HEK293T (cell line): ENCODE data around the gene KIF19.

Experiments
- CTCF ChIA-PET: fragments of 350-600 bp; formaldehyde crosslinking; extraction: SDS; loops from one replicate; lab custom pipeline; 2021; ENCODE audit warnings: antibody characterized with exemption, inconsistent platforms; lab: Yijun Ruan, JAX
- POLR2A ChIA-PET: fragments of 350-600 bp; formaldehyde crosslinking; extraction: SDS; loops from one replicate; lab custom pipeline; 2020; ENCODE audit warnings: antibody characterized with exemption, inconsistent platforms; lab: Yijun Ruan, JAX
- DNase-seq: peaks from one replicate; pipeline ENCODE4 v3.0.0; 2012; ENCODE audit warnings: mixed read lengths; ENCODE audit errors: extremely low spot score
- ARNT ChIP-seq: fragments of 450-650 bp; IDR thresholded peaks from 2 replicates; pipeline ENCODE4 v1.6.1; 2017; ENCODE audit warnings: mild to moderate bottlenecking
- BHLHE40 ChIP-seq: fragments of 450-650 bp; IDR thresholded peaks from 2 replicates; pipeline ENCODE4 v1.6.1; 2016; ENCODE audit warnings: mild to moderate bottlenecking, moderate library complexity, borderline replicate concordance
- CTBP1 ChIP-seq: fragments of 450-650 bp; IDR thresholded peaks from 2 replicates; pipeline ENCODE4 v1.6.1; 2016; ENCODE audit warnings: borderline replicate concordance
- ELF4 ChIP-seq: fragments of 450-650 bp; IDR thresholded peaks from 2 replicates; pipeline ENCODE4 v1.6.1; 2017; ENCODE audit warnings: antibody characterized with exemption
- FOXA1 ChIP-seq: fragments of 450-650 bp; IDR thresholded peaks from 2 replicates; pipeline ENCODE4 v1.6.1; 2016; ENCODE audit warnings: mild to moderate bottlenecking
- FOXK2 ChIP-seq: fragments of 450-650 bp; IDR thresholded peaks from 2 replicates; pipeline ENCODE4 v1.6.1; 2016; ENCODE audit warnings: mild to moderate bottlenecking
- FOXM1 ChIP-seq: fragments of 450-650 bp; IDR thresholded peaks from 2 replicates; pipeline ENCODE4 v1.6.1; 2017; ENCODE audit warnings: mild to moderate bottlenecking, borderline replicate concordance
- HDGF ChIP-seq: fragments of 450-650 bp; IDR thresholded peaks from 2 replicates; pipeline ENCODE4 v1.6.1; 2017; ENCODE audit warnings: antibody characterized with exemption, borderline replicate concordance
- L3MBTL2 ChIP-seq: fragments of 450-650 bp; conservative IDR thresholded peaks from 2 replicates; pipeline ENCODE4 v1.6.1; 2016; ENCODE audit warnings: mild to moderate bottlenecking
- LEF1 ChIP-seq: fragments of 450-650 bp; IDR thresholded peaks from 2 replicates; pipeline ENCODE4 v1.6.1; 2017; ENCODE audit warnings: mild to moderate bottlenecking, borderline replicate concordance
- NFRKB ChIP-seq: fragments of 450-650 bp; IDR thresholded peaks from 2 replicates; pipeline ENCODE4 v1.6.1; 2016; ENCODE audit warnings: mild to moderate bottlenecking, moderate library complexity
- PKNOX1 ChIP-seq: fragments of 450-650 bp; IDR thresholded peaks from 2 replicates; pipeline ENCODE4 v1.6.1; 2016
- SP1 ChIP-seq: fragments of 450-650 bp; IDR thresholded peaks from 2 replicates; pipeline ENCODE4 v1.6.1; 2017
- SUZ12 ChIP-seq: fragments of 450-650 bp; IDR thresholded peaks from 2 replicates; pipeline ENCODE4 v1.6.1; 2016; ENCODE audit warnings: mild to moderate bottlenecking
- TARDBP ChIP-seq: fragments of 450-650 bp; IDR thresholded peaks from 2 replicates; pipeline ENCODE4 v1.6.1; 2016
- ZNF384 ChIP-seq: fragments of 450-650 bp; IDR thresholded peaks from 2 replicates; pipeline ENCODE4 v1.6.1; 2016

The KIF19 gene

GRCh38 chr17:74349120-74349519, 23.1 kb downstream of the KIF19 start:
- no peak for DNase-seq
- ChIA-PET CTCF (no interaction called here), POLR2A (no interaction called here)
- TF ChIP-seq FOXM1, result no peak
- no peak for TF ChIP-seq NFRKB
- TF ChIP-seq SUZ12, result no peak
- TF ChIP-seq CTBP1, result no peak
- no peak for TF ChIP-seq ZNF384
- no peak for TF ChIP-seq PKNOX1
- no peak for TF ChIP-seq ELF4
- TF ChIP-seq FOXK2, result no peak
- TF ChIP-seq ARNT, result no peak
- no peak for TF ChIP-seq TARDBP
- TF ChIP-seq BHLHE40, result no peak
- TF ChIP-seq L3MBTL2, result no peak
- TF ChIP-seq HDGF, result no peak

- ChIA-PET CTCF (interaction anchor here (0.6 to 1.0 kb wide), 2 partner anchors 49 to 150 kb away, joined by 3 read pairs; no protein-coding TSS in a partner anchor), POLR2A (no interaction called here)
- DNase-seq, result no peak
- no peak for TF ChIP-seq HDGF
- no peak for TF ChIP-seq ZNF384
- TF ChIP-seq TARDBP, result no peak
- TF ChIP-seq PKNOX1, result no peak
- TF ChIP-seq NFRKB, result no peak
- TF ChIP-seq ARNT, result no peak
- TF ChIP-seq LEF1, result no peak
- TF ChIP-seq L3MBTL2, result no peak
- no peak for TF ChIP-seq FOXA1
- TF ChIP-seq ELF4, result no peak
- TF ChIP-seq BHLHE40, result no peak
- no peak for TF ChIP-seq CTBP1
- TF ChIP-seq FOXK2, result no peak
- no peak for TF ChIP-seq SP1
- TF ChIP-seq FOXM1, result no peak
- no peak for TF ChIP-seq SUZ12
Measured at GRCh38 chr17:74350486-74350885, 24.5 kb downstream of the KIF19 start.

GRCh38 chr17:74351552-74352210, 25.7 kb downstream of the KIF19 start:
- peak; percentile 68 for DNase-seq
- ChIA-PET POLR2A (no interaction called here), CTCF (interaction anchor here (0.9 to 2.5 kb wide), 6 partner anchors 9 to 23 kb away, joined by 3 to 9 read pairs (median 4); partner anchors contain the start of genes BTBD17 and GPR142)
- TF ChIP-seq SP1 (no peak), SUZ12 (no peak), L3MBTL2 (peak; percentile 66; the same call in 1 of the 2 replicates)

- CTCF ChIA-PET, result interaction anchor here (0.6 to 2.5 kb wide), 3 partner anchors 15 to 140 kb away, joined by 3 to 9 read pairs (median 3); partner anchors contain the start of gene GPR142
Measured at GRCh38 chr17:74353446-74354060, 27.5 kb downstream of the KIF19 start.

GRCh38 chr17:74354123-74354522, 28.1 kb downstream of the KIF19 start:
- POLR2A ChIA-PET, result no interaction called here
- TF ChIP-seq CTBP1 (no peak), LEF1 (no peak), HDGF (no peak), SUZ12 (no peak)
- DNase-seq, result no peak
- CTCF ChIA-PET, result no interaction called here

More at GRCh38 chr17:74353446-74354060, 27.5 kb downstream of the KIF19 start:
- no peak for TF ChIP-seq TARDBP
- no peak for TF ChIP-seq PKNOX1
- no peak for TF ChIP-seq HDGF
- no peak for TF ChIP-seq CTBP1
- no peak for TF ChIP-seq BHLHE40
- no peak for TF ChIP-seq FOXM1
- TF ChIP-seq SUZ12, result no peak
- TF ChIP-seq ARNT, result no peak
- no peak for TF ChIP-seq ZNF384
- TF ChIP-seq FOXK2, result no peak
- TF ChIP-seq LEF1, result no peak
- no peak for TF ChIP-seq L3MBTL2
- no peak for TF ChIP-seq FOXA1
- no peak for TF ChIP-seq SP1
- no peak for TF ChIP-seq NFRKB
- no peak for TF ChIP-seq ELF4
- POLR2A ChIA-PET, result no interaction called here
- no peak for DNase-seq

- CTCF ChIA-PET, result no interaction called here
- no peak for DNase-seq
- POLR2A ChIA-PET, result no interaction called here
- TF ChIP-seq FOXK2 (no peak), SP1 (no peak), CTBP1 (no peak), TARDBP (no peak), ARNT (no peak), FOXM1 (no peak), ZNF384 (no peak), HDGF (no peak)
Measured at GRCh38 chr17:74354561-74354960, 28.5 kb downstream of the KIF19 start.
